Measurements from ENCODE around the gene TAC4. TPM values are rescaled to one million over a fixed set of nuclear protein-coding genes. Genes with fewer than 3 reads are reported as not detected.

Gene TAC4
- total and polyA plus RNA-seq, 9 of the 15 experiments (the other 6 are each of a cell fraction or from before 2014, with no cell fraction given), result 0.17 TPM; not detected in 8

GRCh38 chr17:49821916-49822315 is 26.0 kb downstream of the TAC4 start:
- no peak overlapping the region for H2AFZ ChIP-seq (ENCODE audit: low read depth, low read length)
- no peak overlapping the region for H3K4me2 ChIP-seq (ENCODE audit: insufficient read depth, low read length)
- no peaks in the 10 kb centered on the region for H3K9me3 ChIP-seq (replicated peaks; ENCODE audit: control insufficient read depth, insufficient read depth, low read depth, low read length)
- DNase-seq (ENCODE audit: extremely low read depth in 1 of 4, low spot score in 3 of 4), result no peak
- 100% methylated on average over 1 of the region's 1 CpG for WGBS (ENCODE audit: insufficient coverage, low coverage, missing lambda C conversion rate)
- no peaks in the 10 kb centered on the region for H3K9me1 ChIP-seq (ENCODE audit: control insufficient read depth, insufficient read depth, low read length)
- no peaks in the 10 kb centered on the region for H3K27me3 ChIP-seq (ENCODE audit: control insufficient read depth in 2 of 2, insufficient read depth in 2 of 2, low read length in 2 of 2)
- 0 out of 3 replicates have a peak, but pooled peaks cover 3% of the 10 kb centered on the region for H3K79me2 ChIP-seq (ENCODE audit: control insufficient read depth, insufficient read depth, low read length)
- H3K4me3 ChIP-seq, result no peak overlapping the region
- no peak overlapping the region for H3K27ac ChIP-seq (ENCODE audit: extremely low read depth, low read depth, low read length)
- no peak overlapping the region for H3K9ac ChIP-seq (ENCODE audit: insufficient read depth in 1 of 2, low read depth in 2 of 2, low read length in 2 of 2)
- FAIRE-seq, result no peak
- no peaks in the 10 kb centered on the region for H3K4me1 ChIP-seq (replicated peaks in 1 of 2; ENCODE audit: control insufficient read depth in 2 of 2, insufficient read depth in 2 of 2, low read length in 2 of 2)
- no peak for TF ChIP-seq TAF7 (tag; IDR thresholded peaks at IDR 0.05)
- no peak for TF ChIP-seq ADNP (tag; IDR thresholded peaks at IDR 0.05)
- TF ChIP-seq ZNF584 (CRISPR knock-in tag; IDR thresholded peaks at IDR 0.05; ENCODE audit: low read depth), result no peak
- TF ChIP-seq GTF2B (IDR thresholded peaks at IDR 0.05; ENCODE audit: extremely low read depth, insufficient read length), result no peak
- TF ChIP-seq L3MBTL2 (IDR thresholded peaks at IDR 0.05), result no peak
- TF ChIP-seq TBP (optimal IDR thresholded peaks at IDR 0.05; ENCODE audit: low read depth, low read length), result no peak
- no peak for TF ChIP-seq XRCC3 (IDR thresholded peaks at IDR 0.05)
- TF ChIP-seq ERF (CRISPR knock-in tag; IDR thresholded peaks at IDR 0.05), result no peak
- no peak for TF ChIP-seq E2F3 (CRISPR knock-in tag; IDR thresholded peaks at IDR 0.05)
- no peak for TF ChIP-seq ZNF707 (CRISPR knock-in tag; conservative IDR thresholded peaks at IDR 0.05)
- TF ChIP-seq CLOCK (CRISPR knock-in tag; IDR thresholded peaks at IDR 0.05; ENCODE audit: borderline replicate concordance), result no peak
- no peak for TF ChIP-seq ZKSCAN3 (CRISPR knock-in tag; IDR thresholded peaks at IDR 0.05)
- no peak for TF ChIP-seq ATF6 (CRISPR knock-in tag; IDR thresholded peaks at IDR 0.05)
- TF ChIP-seq ZZZ3 (IDR thresholded peaks at IDR 0.05), result no peak
- POLR2A ChIA-PET, result interaction anchor here (0.7 to 1.4 kb wide), 4 partner anchors 11 to 20 kb away, joined by 3 to 4 read pairs (median 3); no protein-coding TSS in a partner anchor
- no peak for ATAC-seq
- intact Hi-C loops (cut with micrococcal nuclease) (no loop called here), in situ Hi-C loops (cut with MboI) (no loop called here)
- BruUV-seq (replicated peaks), result no TSS peak
- CTCF ChIA-PET (ENCODE audit: low intra/inter-chr PET ratio), result no interaction called here
- H3K36me3 ChIP-seq (ENCODE audit: control insufficient read depth, insufficient read depth, low read length), result peaks cover 94% of the 10 kb centered on the region
- no peaks in the 10 kb centered on the region for H4K20me1 ChIP-seq (replicated peaks; ENCODE audit: control insufficient read depth, insufficient read depth, low read length)

Measured in K562 (cell line).